HepG2 (cell line): ENCODE data around the gene VAC14. TPM values are rescaled to one million over a fixed set of nuclear protein-coding genes. Genes with fewer than 3 reads are reported as not detected.

ENCODE experiments used
- CENPT ChIP-seq: sonication (generic); formaldehyde crosslinking; IDR thresholded peaks from 2 replicates; pipeline ENCODE4 v1.8.0; 2022; ENCODE audit warnings: low read depth, mild to moderate bottlenecking, moderate library complexity, missing genetic modification reagents
- GATAD1 ChIP-seq: IDR thresholded peaks from 2 replicates; pipeline ENCODE4 v1.6.1; 2016; ENCODE audit warnings: missing genetic modification reagents, missing compliant biosample characterization
- HOXD1 ChIP-seq: sonication (generic); formaldehyde crosslinking; IDR thresholded peaks from 2 replicates; pipeline ENCODE4 v1.5.0; 2020; ENCODE audit warnings: missing genetic modification reagents
- MED1 ChIP-seq: sonication (generic); formaldehyde crosslinking; IDR thresholded peaks from 2 replicates; pipeline ENCODE4 v1.4.0; 2020; ENCODE audit warnings: missing genetic modification reagents
- NPAS2 ChIP-seq: sonication (generic); formaldehyde crosslinking; IDR thresholded peaks from 2 replicates; pipeline ENCODE4 v1.8.0; 2022; ENCODE audit warnings: mild to moderate bottlenecking, missing genetic modification reagents, borderline replicate concordance
- NRL ChIP-seq: sonication (generic); formaldehyde crosslinking; IDR thresholded peaks from 2 replicates; pipeline ENCODE4 v1.5.0; 2020; ENCODE audit warnings: missing genetic modification reagents, mild to moderate bottlenecking, moderate library complexity, borderline replicate concordance
- PHF21A ChIP-seq: sonication (generic); formaldehyde crosslinking; IDR thresholded peaks from 2 replicates; pipeline ENCODE4 v1.5.0; 2020; ENCODE audit warnings: mild to moderate bottlenecking, missing genetic modification reagents
- PHF8 ChIP-seq: sonication (generic); formaldehyde crosslinking; IDR thresholded peaks from 2 replicates; pipeline ENCODE4 v1.5.0; 2020; ENCODE audit warnings: missing genetic modification reagents
- TCF7 ChIP-seq: sonication (generic); IDR thresholded peaks from 2 replicates; pipeline ENCODE4 v1.6.1; 2016; ENCODE audit warnings: antibody characterized with exemption, low read depth
- THAP9 ChIP-seq: sonication (generic); formaldehyde crosslinking; IDR thresholded peaks from 2 replicates; pipeline ENCODE4; 2020; ENCODE audit warnings: missing genetic modification reagents, mild to moderate bottlenecking, borderline replicate concordance
- U2AF1 ChIP-seq: fragments of 200-400 bp; formaldehyde crosslinking; optimal IDR thresholded peaks from 2 replicates; pipeline ENCODE3; 2017; ENCODE audit warnings: mild to moderate bottlenecking, low read depth, low read length
- ZFX ChIP-seq: sonication (generic); formaldehyde crosslinking; IDR thresholded peaks from 2 replicates; pipeline ENCODE4 v1.4.0; 2020; ENCODE audit warnings: mild to moderate bottlenecking, low read depth, missing genetic modification reagents, moderate library complexity
- ZMYM4 ChIP-seq: sonication (generic); formaldehyde crosslinking; IDR thresholded peaks from 2 replicates; pipeline ENCODE4 v1.8.1; 2023; ENCODE audit warnings: mild to moderate bottlenecking, missing genetic modification reagents
- ZNF205 ChIP-seq: IDR thresholded peaks from 2 replicates; pipeline ENCODE4 v1.6.1; 2018; ENCODE audit warnings: missing biosample characterization, missing genetic modification reagents
- ZNF263 ChIP-seq: sonication (generic); formaldehyde crosslinking; IDR thresholded peaks from 2 replicates; pipeline ENCODE4 v1.4.0; 2020; ENCODE audit warnings: missing genetic modification reagents
- ZNF264 ChIP-seq: sonication (generic); formaldehyde crosslinking; IDR thresholded peaks from 2 replicates; pipeline ENCODE4 v1.4.0; 2020; ENCODE audit warnings: missing genetic modification reagents
- ZNF547 ChIP-seq: sonication (generic); formaldehyde crosslinking; IDR thresholded peaks from 2 replicates; pipeline ENCODE4 v1.5.1; 2020; ENCODE audit warnings: mild to moderate bottlenecking, missing genetic modification reagents
- ZNF614 ChIP-seq: IDR thresholded peaks from 2 replicates; pipeline ENCODE4 v1.6.1; 2018; ENCODE audit warnings: missing biosample characterization, missing genetic modification reagents, inconsistent platforms, borderline replicate concordance
- ZSCAN21 ChIP-seq: sonication (generic); formaldehyde crosslinking; IDR thresholded peaks from 2 replicates; pipeline ENCODE4 v1.8.0; 2022; ENCODE audit warnings: mild to moderate bottlenecking, missing genetic modification reagents, moderate library complexity, borderline replicate concordance
- polyA plus RNA-seq, 8 experiments: library from polyadenylated mRNA; depleted of rRNA in 3 of 8; stranded (reverse) in 7 of 8; unstranded in 1 of 8; fragments of >200 nt; fragmentation: Illumina TruSeq in 4 of 8; extraction: Trizol in 4 of 8; gene quantifications; 2 replicates each; pipeline versions ENCODE4 v1.2.1 to v1.2.3, GENCODE V29; 2011 to 2016; ENCODE audit warnings: low read depth in 4 of 8, missing spikeins in 1 of 8, mixed read lengths in 1 of 8; ENCODE audit not compliant: insufficient read depth in 1 of 8
- total RNA-seq, 5 experiments: library from RNA; depleted of rRNA; stranded (reverse); fragments of >200 nt; fragmentation: Illumina TruSeq; extraction: Trizol; gene quantifications; 2 replicates each; pipeline ENCODE4 v1.2.3, GENCODE V29; 2016; ENCODE audit warnings: low read depth in 1 of 5
- TF ChIP-seq, protein P1 (sequence below): sonication (generic); formaldehyde crosslinking; IDR thresholded peaks from 2 replicates; pipeline ENCODE4 v1.4.0; 2020; ENCODE audit warnings: missing genetic modification reagents
- TF ChIP-seq, protein P2 (sequence below): sonication (generic); formaldehyde crosslinking; IDR thresholded peaks from 2 replicates; pipeline ENCODE4 v1.5.0; 2020; ENCODE audit warnings: missing genetic modification reagents
- TF ChIP-seq, protein P3 (sequence below): sonication (generic); formaldehyde crosslinking; IDR thresholded peaks from 2 replicates; pipeline ENCODE4 v1.8.0; 2022; ENCODE audit warnings: mild to moderate bottlenecking, missing genetic modification reagents

VAC14 gene
- total and polyA plus RNA-seq, 2 of the 13 experiments (the other 11 are each of a cell fraction or from before 2014, with no cell fraction given): 23.5 to 24.6 TPM

- TF ChIP-seq, protein P1, sequence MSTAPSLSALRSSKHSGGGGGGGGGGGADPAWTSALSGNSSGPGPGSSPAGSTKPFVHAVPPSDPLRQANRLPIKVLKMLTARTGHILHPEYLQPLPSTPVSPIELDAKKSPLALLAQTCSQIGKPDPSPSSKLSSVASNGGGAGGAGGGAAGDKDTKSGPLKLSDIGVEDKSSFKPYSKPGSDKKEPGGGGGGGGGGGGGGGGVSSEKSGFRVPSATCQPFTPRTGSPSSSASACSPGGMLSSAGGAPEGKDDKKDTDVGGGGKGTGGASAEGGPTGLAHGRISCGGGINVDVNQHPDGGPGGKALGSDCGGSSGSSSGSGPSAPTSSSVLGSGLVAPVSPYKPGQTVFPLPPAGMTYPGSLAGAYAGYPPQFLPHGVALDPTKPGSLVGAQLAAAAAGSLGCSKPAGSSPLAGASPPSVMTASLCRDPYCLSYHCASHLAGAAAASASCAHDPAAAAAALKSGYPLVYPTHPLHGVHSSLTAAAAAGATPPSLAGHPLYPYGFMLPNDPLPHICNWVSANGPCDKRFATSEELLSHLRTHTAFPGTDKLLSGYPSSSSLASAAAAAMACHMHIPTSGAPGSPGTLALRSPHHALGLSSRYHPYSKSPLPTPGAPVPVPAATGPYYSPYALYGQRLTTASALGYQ (CRISPR knock-in tag): 0 out of 2 replicates have a peak, but pooled peaks have one; percentile 35
- TF ChIP-seq ZNF205 (peak; percentile 65; the same call in 1 of the 2 replicates), TCF7 (peak; percentile 94), PHF21A (CRISPR knock-in tag) (peak; percentile 81), ZNF614 (CRISPR knock-in tag) (peak; percentile 66; the same call in 1 of the 2 replicates), ZMYM4 (CRISPR knock-in tag) (no peak; the same call in 1 of the 2 replicates), ZFX (CRISPR knock-in tag) (peak; percentile 80), HOXD1 (CRISPR knock-in tag) (peak; percentile 56; the same call in 1 of the 2 replicates), ZNF547 (CRISPR knock-in tag) (peak; percentile 66; the same call in 1 of the 2 replicates), NRL (CRISPR knock-in tag) (0 out of 2 replicates have a peak, but pooled peaks have one; percentile 13), GATAD1 (CRISPR knock-in tag) (no peak), ZNF264 (peak; percentile 71; the same call in 1 of the 2 replicates), CENPT (no peak), ZSCAN21 (0 out of 2 replicates have a peak, but pooled peaks have one; percentile 18), NPAS2 (CRISPR knock-in tag) (no peak), MED1 (peak; percentile 74), PHF8 (CRISPR knock-in tag) (peak; percentile 39), THAP9 (CRISPR knock-in tag) (peak; percentile 38; the same call in 1 of the 2 replicates), ZNF263 (CRISPR knock-in tag) (peak; percentile 42; the same call in 1 of the 2 replicates), U2AF1 (peak; percentile 5)
- TF ChIP-seq, protein P2, sequence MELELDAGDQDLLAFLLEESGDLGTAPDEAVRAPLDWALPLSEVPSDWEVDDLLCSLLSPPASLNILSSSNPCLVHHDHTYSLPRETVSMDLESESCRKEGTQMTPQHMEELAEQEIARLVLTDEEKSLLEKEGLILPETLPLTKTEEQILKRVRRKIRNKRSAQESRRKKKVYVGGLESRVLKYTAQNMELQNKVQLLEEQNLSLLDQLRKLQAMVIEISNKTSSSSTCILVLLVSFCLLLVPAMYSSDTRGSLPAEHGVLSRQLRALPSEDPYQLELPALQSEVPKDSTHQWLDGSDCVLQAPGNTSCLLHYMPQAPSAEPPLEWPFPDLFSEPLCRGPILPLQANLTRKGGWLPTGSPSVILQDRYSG (CRISPR knock-in tag): no peak
- TF ChIP-seq, protein P3, sequence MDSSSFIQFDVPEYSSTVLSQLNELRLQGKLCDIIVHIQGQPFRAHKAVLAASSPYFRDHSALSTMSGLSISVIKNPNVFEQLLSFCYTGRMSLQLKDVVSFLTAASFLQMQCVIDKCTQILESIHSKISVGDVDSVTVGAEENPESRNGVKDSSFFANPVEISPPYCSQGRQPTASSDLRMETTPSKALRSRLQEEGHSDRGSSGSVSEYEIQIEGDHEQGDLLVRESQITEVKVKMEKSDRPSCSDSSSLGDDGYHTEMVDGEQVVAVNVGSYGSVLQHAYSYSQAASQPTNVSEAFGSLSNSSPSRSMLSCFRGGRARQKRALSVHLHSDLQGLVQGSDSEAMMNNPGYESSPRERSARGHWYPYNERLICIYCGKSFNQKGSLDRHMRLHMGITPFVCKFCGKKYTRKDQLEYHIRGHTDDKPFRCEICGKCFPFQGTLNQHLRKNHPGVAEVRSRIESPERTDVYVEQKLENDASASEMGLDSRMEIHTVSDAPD (CRISPR knock-in tag): 0 out of 2 replicates have a peak, but pooled peaks have one; percentile 61
These were observed 111.7 kb downstream of the VAC14 start (continued) for GRCh38 chr16:70689035-70689969.
